ENCODE measurements around the gene ADAM12.

DNA sequence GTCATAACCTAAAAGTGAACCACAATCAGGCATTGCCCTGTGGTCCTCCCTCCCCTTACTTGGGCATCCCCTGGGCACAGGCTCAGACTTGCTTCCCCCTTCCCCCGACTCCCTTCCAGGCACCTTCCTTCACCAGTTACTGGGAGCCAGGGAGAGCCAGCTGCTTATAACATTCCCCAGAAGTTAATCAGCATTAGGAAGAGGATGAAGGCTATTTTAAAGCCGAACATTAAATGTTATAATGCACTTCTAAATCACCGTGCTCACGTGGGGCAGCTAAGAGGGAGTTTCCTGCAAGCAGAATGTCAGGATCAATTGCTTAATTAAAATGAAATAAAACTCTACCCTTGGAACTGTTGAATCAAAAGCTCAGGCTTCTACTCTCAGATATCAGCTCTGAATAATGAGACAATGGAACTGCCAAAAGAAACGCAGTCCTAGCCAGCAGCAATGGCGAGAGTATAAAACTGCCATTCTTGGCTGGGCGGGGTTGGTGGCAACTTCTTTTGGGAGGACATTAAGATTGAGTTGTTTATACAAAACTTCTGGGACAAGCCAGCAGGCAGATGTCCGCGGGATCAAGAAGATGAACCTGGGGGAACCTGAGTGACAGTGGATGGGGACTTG lies 322.4 kb downstream of the ADAM12 start:
- TF ChIP-seq, protein P1, sequence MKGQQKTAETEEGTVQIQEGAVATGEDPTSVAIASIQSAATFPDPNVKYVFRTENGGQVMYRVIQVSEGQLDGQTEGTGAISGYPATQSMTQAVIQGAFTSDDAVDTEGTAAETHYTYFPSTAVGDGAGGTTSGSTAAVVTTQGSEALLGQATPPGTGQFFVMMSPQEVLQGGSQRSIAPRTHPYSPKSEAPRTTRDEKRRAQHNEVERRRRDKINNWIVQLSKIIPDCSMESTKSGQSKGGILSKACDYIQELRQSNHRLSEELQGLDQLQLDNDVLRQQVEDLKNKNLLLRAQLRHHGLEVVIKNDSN (IDR thresholded peaks at IDR 0.05): no peak
- TF ChIP-seq TCF12 (IDR thresholded peaks at IDR 0.05; ENCODE audit: low read depth) (no peak), ZBTB7A (IDR thresholded peaks at IDR 0.05; ENCODE audit: low read depth) (no peak), EGR1 (IDR thresholded peaks at IDR 0.05) (no peak), CEBPB (IDR thresholded peaks at IDR 0.05) (no peak), YY1 (IDR thresholded peaks at IDR 0.05; ENCODE audit: low read depth) (no peak), RAD21 (IDR thresholded peaks at IDR 0.05; ENCODE audit: low read depth) (no peak), TAF1 (IDR thresholded peaks at IDR 0.05; ENCODE audit: low read depth) (no peak)
- TF ChIP-seq, protein P2, sequence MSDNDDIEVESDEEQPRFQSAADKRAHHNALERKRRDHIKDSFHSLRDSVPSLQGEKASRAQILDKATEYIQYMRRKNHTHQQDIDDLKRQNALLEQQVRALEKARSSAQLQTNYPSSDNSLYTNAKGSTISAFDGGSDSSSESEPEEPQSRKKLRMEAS (IDR thresholded peaks at IDR 0.05): no peak
- TF ChIP-seq, protein P3, sequence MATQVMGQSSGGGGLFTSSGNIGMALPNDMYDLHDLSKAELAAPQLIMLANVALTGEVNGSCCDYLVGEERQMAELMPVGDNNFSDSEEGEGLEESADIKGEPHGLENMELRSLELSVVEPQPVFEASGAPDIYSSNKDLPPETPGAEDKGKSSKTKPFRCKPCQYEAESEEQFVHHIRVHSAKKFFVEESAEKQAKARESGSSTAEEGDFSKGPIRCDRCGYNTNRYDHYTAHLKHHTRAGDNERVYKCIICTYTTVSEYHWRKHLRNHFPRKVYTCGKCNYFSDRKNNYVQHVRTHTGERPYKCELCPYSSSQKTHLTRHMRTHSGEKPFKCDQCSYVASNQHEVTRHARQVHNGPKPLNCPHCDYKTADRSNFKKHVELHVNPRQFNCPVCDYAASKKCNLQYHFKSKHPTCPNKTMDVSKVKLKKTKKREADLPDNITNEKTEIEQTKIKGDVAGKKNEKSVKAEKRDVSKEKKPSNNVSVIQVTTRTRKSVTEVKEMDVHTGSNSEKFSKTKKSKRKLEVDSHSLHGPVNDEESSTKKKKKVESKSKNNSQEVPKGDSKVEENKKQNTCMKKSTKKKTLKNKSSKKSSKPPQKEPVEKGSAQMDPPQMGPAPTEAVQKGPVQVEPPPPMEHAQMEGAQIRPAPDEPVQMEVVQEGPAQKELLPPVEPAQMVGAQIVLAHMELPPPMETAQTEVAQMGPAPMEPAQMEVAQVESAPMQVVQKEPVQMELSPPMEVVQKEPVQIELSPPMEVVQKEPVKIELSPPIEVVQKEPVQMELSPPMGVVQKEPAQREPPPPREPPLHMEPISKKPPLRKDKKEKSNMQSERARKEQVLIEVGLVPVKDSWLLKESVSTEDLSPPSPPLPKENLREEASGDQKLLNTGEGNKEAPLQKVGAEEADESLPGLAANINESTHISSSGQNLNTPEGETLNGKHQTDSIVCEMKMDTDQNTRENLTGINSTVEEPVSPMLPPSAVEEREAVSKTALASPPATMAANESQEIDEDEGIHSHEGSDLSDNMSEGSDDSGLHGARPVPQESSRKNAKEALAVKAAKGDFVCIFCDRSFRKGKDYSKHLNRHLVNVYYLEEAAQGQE (IDR thresholded peaks at IDR 0.05; ENCODE audit: low read depth): no peak
